ENCODE measurements around the gene MAPK4.

Gene MAPK4

GRCh38 chr18:50711386-50711785 lies 151.5 kb downstream of the MAPK4 start:
- DNase-seq (ENCODE audit: insufficient read length, low spot score) (no peak), FAIRE-seq (no peak)

- FAIRE-seq (no peak), DNase-seq (ENCODE audit: insufficient read length, low spot score) (no peak)
These were observed 156.0 kb downstream of the MAPK4 start for GRCh38 chr18:50715919-50716318.

- DNase-seq (ENCODE audit: insufficient read length, low spot score) (no peak), FAIRE-seq (no peak)
These were observed 157.0 kb downstream of the MAPK4 start for GRCh38 chr18:50716902-50717301.

- DNase-seq (ENCODE audit: insufficient read length, low spot score) (no peak), FAIRE-seq (no peak)
These were observed 157.7 kb downstream of the MAPK4 start for GRCh38 chr18:50717563-50717962.

- FAIRE-seq (no peak), DNase-seq (ENCODE audit: insufficient read length, low spot score) (no peak)
These were observed 159.8 kb downstream of the MAPK4 start for GRCh38 chr18:50719471-50720324.

GRCh38 chr18:50720325-50720674 lies 160.4 kb downstream of the MAPK4 start:
- FAIRE-seq (no peak), DNase-seq (ENCODE audit: insufficient read length, low spot score) (no peak)

GRCh38 chr18:50721006-50721405 lies 161.1 kb downstream of the MAPK4 start:
- DNase-seq (ENCODE audit: insufficient read length, low spot score) (no peak), FAIRE-seq (no peak)

GRCh38 chr18:50721451-50722120 lies 161.7 kb downstream of the MAPK4 start:
- DNase-seq (ENCODE audit: insufficient read length, low spot score) (no peak), FAIRE-seq (no peak)

- no peak for DNase-seq (ENCODE audit: insufficient read length, low spot score)
- FAIRE-seq, result no peak
These were observed 162.4 kb downstream of the MAPK4 start for GRCh38 chr18:50722311-50722710.

GRCh38 chr18:50724751-50725151 lies 164.9 kb downstream of the MAPK4 start:
- DNase-seq (ENCODE audit: insufficient read length, low spot score) (no peak), FAIRE-seq (no peak)

GRCh38 chr18:50726960-50727589 lies 167.2 kb downstream of the MAPK4 start:
- DNase-seq (ENCODE audit: insufficient read length, low spot score) (no peak), FAIRE-seq (no peak)

GRCh38 chr18:50727721-50728471 lies 168.0 kb downstream of the MAPK4 start:
- DNase-seq (ENCODE audit: insufficient read length, low spot score) (no peak), FAIRE-seq (no peak)

- FAIRE-seq (no peak), DNase-seq (ENCODE audit: insufficient read length, low spot score) (no peak)
These were observed 169.5 kb downstream of the MAPK4 start for GRCh38 chr18:50729376-50729775.

- DNase-seq (ENCODE audit: insufficient read length, low spot score), result no peak
- no peak for FAIRE-seq
These were observed 170.1 kb downstream of the MAPK4 start for GRCh38 chr18:50729986-50730385.

GRCh38 chr18:50734342-50734741 lies 174.5 kb downstream of the MAPK4 start:
- no peak for FAIRE-seq
- no peak for DNase-seq (ENCODE audit: insufficient read length, low spot score)

GRCh38 chr18:50734886-50735285 lies 175.0 kb downstream of the MAPK4 start:
- FAIRE-seq (no peak), DNase-seq (ENCODE audit: insufficient read length, low spot score) (no peak)

GRCh38 chr18:50737127-50737526 lies 177.2 kb downstream of the MAPK4 start:
- no peak for FAIRE-seq
- no peak for DNase-seq (ENCODE audit: insufficient read length, low spot score)

- DNase-seq (ENCODE audit: insufficient read length, low spot score) (no peak), FAIRE-seq (no peak)
These were observed 178.3 kb downstream of the MAPK4 start for GRCh38 chr18:50738098-50738757.

- FAIRE-seq (no peak), DNase-seq (ENCODE audit: insufficient read length, low spot score) (no peak)
These were observed 183.1 kb downstream of the MAPK4 start for GRCh38 chr18:50742952-50743351.

- DNase-seq (ENCODE audit: insufficient read length, low spot score) (no peak), FAIRE-seq (no peak)
These were observed 184.4 kb downstream of the MAPK4 start for GRCh38 chr18:50744253-50744652.

GRCh38 chr18:50745945-50746344 lies 186.1 kb downstream of the MAPK4 start:
- no peak for FAIRE-seq
- DNase-seq (ENCODE audit: insufficient read length, low spot score), result no peak
